HTR-8/SVneo (cell line): ENCODE results near the gene CHD9.
A peak's percentile ranks its signal among the peaks of the same experiment; 100 is the strongest.
"Not testable (repeated sequence)": the region's sequence is repeated elsewhere in the genome, so short reads cannot be mapped to it uniquely, and the experiment has no call there.

ENCODE experiments used
- DNase-seq: peaks from one replicate; pipeline ENCODE4 v3.0.0; 2011; ENCODE audit warnings: low spot score, mixed read lengths; ENCODE audit not compliant: insufficient read length
- FAIRE-seq: peaks from 2 replicates; lab custom pipeline; 2011; peaks lifted over from hg19 to GRCh38; lab: Jason Lieb, UNC

Gene CHD9

GRCh38 chr16:53054670-53055485 is at the start of gene CHD9:
Gene CHD9, plus strand, starts transcription at chr16:53054991. Its CDS starts 101,099 bp downstream, at chr16:53156090.
- FAIRE-seq (peak; percentile 88), DNase-seq (peak; percentile 91)

DNA sequence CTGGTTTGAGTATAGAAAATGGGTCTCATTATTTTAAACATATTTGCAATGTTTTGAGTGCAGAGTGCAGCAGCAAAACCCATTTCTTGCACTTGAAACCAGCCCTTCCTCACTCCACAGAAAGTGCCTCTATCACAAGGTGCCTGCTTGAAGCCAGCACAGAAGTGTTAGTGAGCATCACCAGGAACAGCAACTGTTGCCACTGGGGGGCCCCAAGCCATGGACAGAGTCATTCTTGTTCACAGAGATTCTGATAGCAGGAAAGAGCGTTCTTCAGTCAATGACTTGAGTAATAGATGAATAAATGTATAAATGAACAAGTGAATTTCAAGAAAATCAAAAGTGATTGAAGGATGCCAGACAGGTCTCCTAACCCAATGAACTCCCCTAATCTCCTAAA is 47.7 kb upstream of the CHD9 start:
- DNase-seq (no peak), FAIRE-seq (no peak)

- DNase-seq (no peak), FAIRE-seq (no peak)
These were observed 40.5 kb upstream of the CHD9 start for GRCh38 chr16:53014287-53014686.

DNA sequence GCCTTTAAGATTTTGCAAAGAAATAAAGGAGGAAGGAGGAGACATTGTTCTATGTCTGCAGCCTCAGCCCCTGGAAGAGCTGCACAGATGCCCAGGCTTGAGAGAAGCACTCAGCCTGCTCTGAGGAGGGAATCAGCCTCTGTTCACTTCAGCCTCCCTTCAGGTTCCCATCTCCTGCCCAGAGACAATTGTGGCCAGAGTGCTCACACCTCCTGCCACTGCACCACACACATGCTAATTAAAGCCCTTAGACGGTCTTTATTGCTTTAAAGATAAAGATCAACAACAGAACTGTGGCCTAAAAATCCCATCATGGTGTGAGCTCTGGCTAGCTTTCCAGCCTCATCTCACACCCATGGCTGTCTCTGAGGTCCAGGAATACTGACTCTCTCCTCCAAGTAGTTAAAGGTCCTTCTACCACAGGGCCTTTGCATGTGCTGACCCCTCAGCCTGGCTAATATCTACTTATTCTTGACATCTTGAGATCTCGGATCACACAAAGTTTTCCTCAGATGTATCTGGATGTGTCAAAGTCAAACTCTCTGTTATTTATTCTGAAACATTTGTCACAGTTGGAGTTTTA is 35.9 kb upstream of the CHD9 start:
- no peak for FAIRE-seq
- no peak for DNase-seq

DNA sequence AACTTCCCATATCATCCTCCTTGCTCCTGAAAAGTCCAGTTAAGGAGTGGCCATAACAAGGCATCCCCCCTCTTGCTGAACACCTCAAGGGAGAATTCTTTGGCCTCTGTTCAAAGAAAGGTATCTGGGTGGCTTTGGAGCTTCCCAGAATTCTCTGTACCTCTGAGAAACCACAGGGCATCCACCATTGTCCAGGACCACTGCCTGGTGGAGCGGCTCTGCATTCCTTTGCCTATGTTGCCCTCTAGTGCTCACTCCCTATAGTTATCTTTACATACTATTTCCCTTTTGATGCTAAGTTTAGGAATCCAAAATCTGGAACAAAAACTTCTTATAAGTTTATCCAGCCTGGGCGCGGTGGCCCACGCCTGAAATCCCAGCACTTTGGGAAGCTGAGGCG is 32.4 kb upstream of the CHD9 start:
- FAIRE-seq, result peak; percentile 73

DNA sequence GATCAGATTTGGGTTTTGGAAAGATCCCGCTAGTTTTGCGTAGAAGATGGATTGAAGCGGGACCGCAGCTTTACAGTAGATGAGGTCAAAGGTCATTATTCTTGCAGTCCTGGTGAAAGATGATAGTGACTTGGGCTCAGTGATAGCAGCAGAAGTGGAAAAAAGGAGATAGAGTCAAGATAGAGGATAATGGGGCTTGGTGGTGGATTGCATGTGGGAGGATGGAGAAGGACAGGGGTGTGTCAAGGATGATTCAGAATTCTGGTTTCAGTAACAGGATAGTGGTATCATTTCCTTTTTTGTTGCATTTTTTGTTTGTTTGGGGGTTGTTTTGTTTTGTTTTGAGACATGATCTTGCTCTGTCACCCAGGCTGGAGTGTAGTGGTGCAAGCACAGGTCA is 30.7 kb upstream of the CHD9 start:
- DNase-seq, result no peak
- FAIRE-seq, result no peak

More for the DNA sequence above, 32.4 kb upstream of the CHD9 start:
- peak; percentile 74 for DNase-seq

DNA sequence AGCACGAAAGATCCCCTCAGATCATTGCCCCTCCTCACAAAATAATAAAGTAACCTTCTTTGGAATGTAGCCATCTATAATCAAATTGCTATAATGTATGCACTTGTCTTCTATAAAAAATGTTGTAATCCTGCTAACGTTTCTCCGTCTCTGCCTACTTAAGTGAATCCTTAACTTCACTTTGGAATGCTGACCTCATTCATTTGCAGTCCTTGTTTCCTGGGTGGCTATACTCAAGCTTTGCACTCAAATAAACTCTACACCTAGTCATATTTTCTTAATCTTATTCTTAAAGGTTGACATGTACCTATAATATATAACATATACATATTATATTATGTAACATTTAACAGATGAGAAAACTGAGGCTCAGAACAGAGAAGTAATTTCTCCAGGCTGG is 24.8 kb upstream of the CHD9 start:
- DNase-seq, result no peak
- FAIRE-seq, result no peak

DNA sequence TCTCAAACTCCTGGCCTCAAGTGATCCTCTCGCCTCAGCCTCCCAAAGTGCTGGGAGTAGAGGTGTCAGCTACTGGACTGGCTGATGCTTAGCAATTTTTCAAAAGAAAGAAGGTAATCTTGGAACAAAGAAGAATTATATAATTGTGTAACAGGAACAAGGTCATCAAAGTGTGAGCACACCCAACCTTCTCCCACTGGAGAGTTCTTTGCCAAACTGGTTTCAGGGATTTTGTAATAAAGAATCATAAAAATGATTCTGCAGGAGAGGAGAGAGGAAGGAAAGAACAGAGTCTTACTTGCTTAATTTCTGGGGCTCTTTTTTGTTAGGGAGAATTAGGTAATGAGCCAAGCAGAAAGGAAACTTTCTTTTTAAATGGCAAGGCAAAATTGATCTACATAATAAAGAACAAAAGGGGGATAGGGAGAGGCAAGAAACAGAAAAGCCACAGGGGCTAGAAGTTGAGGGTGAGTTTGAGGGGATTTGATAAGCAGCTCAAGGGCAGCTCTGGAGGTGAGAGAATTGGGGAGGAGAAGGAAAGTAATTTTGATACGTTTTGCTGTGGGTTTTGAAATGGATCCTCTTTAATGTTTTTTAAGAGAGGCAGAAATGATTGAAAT is 23.4 kb upstream of the CHD9 start:
- FAIRE-seq (no peak), DNase-seq (no peak)

GRCh38 chr16:53034306-53034705 is 20.5 kb upstream of the CHD9 start:
- DNase-seq (no peak), FAIRE-seq (peak; percentile 26)

GRCh38 chr16:53035176-53035942 is 19.4 kb upstream of the CHD9 start:
- DNase-seq (no peak), FAIRE-seq (no peak)

DNA sequence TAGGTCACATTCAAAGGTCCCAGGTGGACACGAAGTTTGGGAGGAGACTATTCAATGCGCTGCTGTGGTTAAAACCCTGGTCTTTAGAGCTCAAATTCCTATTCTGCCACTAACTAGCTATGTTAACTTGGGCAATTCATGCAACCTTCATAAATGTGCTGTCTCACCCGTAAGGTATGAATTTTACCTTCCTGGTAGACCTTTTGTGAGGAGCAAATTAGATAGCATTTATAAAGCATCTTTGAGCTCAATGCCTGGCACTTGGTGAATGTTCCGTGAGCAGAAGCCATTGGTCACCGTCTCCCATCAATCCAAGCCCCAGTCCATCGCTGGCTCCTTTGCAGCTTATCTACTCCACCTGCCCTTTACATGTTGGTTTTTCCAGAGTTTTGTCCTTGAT is 18.7 kb upstream of the CHD9 start:
- no peak for FAIRE-seq

GRCh38 chr16:53036711-53037110 is 18.1 kb upstream of the CHD9 start:
- not testable (repeated sequence) for FAIRE-seq, DNase-seq

More for the DNA sequence above, 18.7 kb upstream of the CHD9 start:
- DNase-seq, result no peak

DNA sequence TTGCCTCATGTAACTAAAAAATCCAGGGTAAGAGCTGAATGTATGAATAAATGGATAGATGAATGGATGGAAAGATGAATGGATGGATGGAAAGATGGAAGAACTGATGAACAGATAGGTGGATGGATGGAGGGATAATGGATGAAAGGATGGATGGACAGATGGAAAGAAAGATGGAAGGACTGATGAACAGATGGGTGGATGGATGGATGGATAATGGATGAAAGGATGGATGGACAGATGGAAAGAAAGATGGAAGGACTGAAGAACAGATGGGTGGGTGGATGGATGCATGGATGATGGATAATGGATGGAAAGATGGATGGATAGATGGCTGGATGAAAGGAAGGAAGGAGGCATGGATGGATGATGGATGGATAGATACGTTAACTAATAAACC is 14.0 kb upstream of the CHD9 start:
- no peak for DNase-seq
- no peak for FAIRE-seq

DNA sequence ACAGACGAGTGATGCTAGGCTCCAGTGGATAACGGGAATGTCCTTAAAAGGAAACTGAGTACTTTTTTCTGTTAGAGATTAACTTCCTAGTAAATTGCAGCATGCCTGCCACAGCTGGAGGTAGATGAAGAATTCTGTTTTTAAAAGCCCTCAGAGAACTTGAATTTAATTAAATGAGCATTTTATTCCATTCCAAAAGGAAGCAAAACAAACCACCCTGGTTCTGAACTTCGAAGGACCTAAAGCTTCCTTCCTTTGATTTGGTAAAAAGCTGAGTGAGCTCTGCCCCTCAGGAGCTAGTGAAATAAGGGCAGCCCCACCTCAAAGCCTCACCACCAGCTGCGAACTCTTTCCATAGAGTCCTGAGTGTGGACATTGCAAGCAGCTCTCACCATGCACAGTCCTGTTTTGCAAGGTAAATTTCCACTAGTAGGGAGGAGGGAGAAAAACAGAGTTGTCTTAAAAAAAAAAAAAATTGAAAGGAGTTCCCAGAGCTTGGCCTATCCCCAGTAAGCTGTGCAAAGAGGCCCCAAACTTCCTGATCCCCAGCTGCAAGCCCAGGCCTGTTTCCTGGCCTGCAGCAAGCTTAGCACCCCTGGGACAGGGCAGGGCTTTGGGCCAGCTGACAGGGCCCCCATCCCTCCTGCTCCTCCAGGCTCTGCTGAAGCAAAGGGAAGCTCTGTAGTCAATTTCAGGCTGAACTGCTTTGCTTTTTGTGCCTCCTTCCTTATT is 13.3 kb upstream of the CHD9 start:
- FAIRE-seq, result no peak
- DNase-seq, result peak; percentile 20

DNA sequence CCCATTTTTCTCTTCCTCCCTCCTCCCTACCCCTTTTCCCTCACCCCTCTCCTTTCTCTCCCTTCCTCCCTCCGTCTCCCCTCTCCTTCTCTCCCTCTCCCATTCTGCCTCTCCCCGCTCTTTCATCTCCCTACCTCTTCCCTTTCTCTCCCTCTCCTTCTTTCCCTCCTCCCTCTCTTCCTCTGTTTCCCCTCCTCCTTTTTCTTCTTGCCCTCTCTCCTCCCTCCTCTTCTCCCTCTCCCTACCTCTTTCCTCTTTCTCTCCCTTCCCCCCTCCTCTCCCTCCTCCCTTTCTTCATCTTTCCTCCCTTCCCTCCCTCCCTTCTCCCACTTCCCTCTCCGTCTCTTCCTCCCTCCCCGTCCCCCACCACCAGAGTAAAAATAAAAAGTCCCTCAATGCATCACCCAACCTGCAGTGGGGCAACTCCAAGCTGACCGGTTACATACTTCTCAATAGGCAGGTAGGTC is 12.5 kb upstream of the CHD9 start:
- no peak for FAIRE-seq

DNA sequence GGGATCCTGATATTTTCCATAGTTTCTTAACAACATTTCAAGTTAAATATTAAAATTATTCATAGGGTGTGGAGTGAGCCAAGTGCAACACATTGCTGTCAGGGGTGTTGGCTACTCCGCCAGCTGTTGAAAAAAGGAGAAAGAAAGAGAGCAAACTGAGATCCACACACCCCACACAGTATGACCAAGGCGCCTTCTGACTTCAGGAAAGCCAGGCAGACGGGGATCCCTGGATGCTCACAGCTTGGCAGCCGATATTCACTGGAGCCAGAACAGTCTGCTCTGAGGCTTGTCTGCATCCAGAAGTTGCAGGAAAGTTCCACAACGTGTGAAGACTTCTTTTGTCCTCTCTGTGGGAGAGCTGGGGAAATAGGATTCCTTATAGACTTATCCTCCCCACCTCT is 11.4 kb upstream of the CHD9 start:
- FAIRE-seq (no peak), DNase-seq (no peak)

More for the DNA sequence above, 12.5 kb upstream of the CHD9 start:
- DNase-seq, result no peak

DNA sequence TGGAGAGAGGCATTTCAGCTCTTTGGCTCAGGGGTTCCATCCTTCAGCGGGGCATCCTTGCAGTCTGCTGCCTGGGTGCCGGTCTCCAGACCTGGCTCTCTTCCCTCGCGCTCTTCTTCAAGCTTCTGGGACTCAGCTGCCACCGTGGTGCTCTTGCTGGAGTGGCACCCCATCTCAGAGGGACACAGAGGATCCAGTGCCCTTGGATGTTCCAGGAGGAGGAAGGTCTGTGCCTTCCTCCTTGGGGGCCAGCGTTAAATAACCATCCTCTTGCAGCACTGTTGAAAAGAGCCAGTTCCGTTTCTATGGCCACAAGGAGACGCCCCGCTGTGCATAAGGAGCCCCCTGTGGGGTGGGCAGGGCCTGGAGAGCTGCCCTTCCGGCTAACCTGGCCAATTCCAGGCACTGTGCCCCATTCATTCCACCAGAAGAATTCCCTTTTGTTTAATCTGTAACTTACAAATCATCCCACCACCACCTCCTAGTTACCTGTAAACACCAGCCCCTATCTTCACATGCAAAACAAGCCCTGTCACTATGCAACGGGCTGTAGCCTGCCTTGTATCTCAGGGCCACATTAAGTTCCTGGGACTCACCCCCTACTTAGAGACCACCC is 10.7 kb upstream of the CHD9 start:
- DNase-seq (no peak), FAIRE-seq (no peak)

- FAIRE-seq, result no peak
- no peak for DNase-seq
These were observed 9.2 kb upstream of the CHD9 start for GRCh38 chr16:53045341-53046220.
